Right ventricle myocardium superior (tissue), 1 donor: ENCODE measurements around the gene CELF5. TPM values are rescaled to one million over a fixed set of nuclear protein-coding genes. Genes with fewer than 3 reads are reported as not detected.
"Not testable (repeated sequence)": the region's sequence is repeated elsewhere in the genome, so short reads cannot be mapped to it uniquely, and the experiment has no call there.

ENCODE experiments used
- ATAC-seq: fragments of 200-7000 bp; cut with Tn5 transposase; one replicate; pipeline ENCODE4 v1.9.1; 2020; ENCODE audit warnings: mild to moderate bottlenecking; ENCODE audit not compliant: poor library complexity
- DNase-seq: peaks from one replicate; pipeline ENCODE4 v3.0.0-alpha.2; 2020
- intact Hi-C: fragments of 100-400 bp; cut with DNase I; formaldehyde crosslinking; loops from one replicate; pipeline ENCODE4 v1.11.2; 2022
- total RNA-seq: library from RNA; stranded (reverse); fragmentation: NEBNext Ultra II Directional; extraction: Animal tissue kit (Norgen Biotek cat#: 25700); gene quantifications from one replicate; pipeline ENCODE4 v1.2.1, GENCODE V29; 2021
- donor health status: DM: no; HTN: yes; CAD: no; lungs with severe emphysema.

The CELF5 gene
- total RNA-seq, 1 donor from 2014 or later = not detected

DNA sequence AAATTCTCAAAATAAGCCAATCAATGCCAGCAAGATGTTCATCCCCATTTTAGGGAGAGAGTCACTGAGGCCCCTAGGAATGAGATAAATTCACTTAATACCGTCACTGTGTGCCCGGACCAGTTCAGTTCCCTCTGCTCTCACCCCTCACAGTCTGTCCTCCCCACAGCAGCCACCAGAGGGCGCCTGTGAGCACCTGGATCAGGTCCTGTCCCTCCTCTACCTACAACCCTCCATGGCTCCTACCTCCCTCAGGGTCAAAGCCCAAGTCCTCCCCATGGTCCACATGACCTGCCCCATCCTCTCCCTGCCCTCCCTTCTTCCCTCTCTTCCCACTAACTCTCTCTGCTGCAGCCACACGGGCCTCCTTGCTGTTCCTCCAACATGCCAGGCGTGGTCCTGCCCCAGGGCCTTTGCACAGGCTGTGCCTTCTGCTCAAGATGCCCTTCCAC, 100.0 kb downstream of the CELF5 start:
- peak; percentile 34 for ATAC-seq
- peak; percentile 70 for DNase-seq
- intact Hi-C loops = no loop called here

- ATAC-seq (no peak), DNase-seq (no peak)
- intact Hi-C loops = loop anchor here (5.0 kb wide), 2 partner anchors 107 to 147 kb away; no protein-coding TSS in a partner anchor
Measured at GRCh38 chr19:3325451-3325850, 101.0 kb downstream of the CELF5 start.

- DNase-seq (no peak), ATAC-seq (no peak)
- intact Hi-C loops = loop anchor here (5.0 kb wide), 2 partner anchors 104 to 144 kb away; no protein-coding TSS in a partner anchor
Measured at GRCh38 chr19:3328743-3329142, 104.3 kb downstream of the CELF5 start.

DNA sequence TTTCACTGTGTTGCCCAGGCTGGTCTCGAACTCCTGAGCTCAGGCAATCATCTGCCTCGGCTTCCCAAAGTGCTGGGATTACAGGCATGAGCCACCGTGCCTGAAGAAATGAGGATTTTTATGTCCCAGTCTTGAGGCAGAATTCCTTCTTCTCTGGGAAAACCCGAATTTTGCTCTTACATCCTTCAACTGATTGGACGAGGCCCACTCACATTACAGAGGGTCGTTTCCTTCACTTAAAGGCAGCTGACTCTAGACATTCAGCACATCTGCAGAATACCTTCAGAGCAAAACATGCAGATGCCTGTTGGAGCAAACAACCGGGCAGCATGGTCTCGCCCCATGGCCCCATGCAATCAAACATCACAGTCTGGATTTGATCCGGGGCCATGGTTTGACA, 105.6 kb downstream of the CELF5 start:
- no peak for ATAC-seq
- no peak for DNase-seq
- intact Hi-C loops = no loop called here

DNA sequence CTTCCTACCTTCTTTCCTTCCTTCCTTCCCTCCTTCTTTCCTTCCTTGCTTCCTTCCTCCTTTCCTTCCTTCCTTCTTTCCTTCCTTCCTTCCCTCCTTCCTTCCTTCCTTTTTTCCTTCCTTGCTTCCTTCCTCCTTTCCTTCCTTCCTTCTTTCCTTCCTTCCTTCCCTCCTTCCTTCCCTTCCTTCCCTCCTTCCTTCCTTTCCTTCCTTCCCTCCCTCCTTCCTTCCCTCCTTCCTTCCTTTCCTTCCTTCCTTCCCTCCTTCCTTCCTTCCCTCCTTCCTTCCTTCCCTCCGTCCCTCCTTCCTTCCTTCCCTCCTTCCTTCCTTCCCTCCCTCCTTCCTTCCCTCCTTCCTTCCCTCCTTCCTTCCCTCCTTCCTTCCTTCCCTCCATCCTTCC, 107.8 kb downstream of the CELF5 start:
- intact Hi-C loops, DNase-seq, ATAC-seq: not testable (repeated sequence)

DNA sequence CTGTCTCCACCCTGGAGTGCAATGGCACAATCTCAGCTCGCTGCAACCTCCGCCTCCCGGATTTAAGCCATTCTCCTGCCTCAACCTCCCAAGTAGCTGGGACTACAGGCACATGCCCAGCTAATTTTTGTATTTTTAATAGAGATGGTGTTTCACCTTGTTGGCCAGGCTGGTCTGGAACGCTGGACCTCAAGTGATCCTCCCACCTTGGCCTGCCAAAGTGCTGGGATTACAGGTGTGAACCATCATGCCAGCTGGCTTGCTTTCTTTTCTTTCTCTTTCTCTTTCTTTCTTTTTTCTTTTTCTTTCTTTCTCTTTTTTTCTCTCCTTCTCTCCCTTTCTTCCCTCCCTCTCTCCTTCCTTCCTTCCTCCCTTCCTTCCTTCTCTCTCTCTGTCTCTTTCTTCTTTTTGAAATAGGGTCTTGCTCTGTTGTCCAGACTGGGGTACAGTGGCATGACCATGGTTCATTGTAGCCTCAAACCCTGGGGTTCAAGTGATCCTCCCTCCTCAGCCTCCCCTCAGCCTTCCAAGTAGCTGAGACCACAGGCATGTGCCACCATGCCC, 108.6 kb downstream of the CELF5 start:
- ATAC-seq = no peak
- intact Hi-C loops = no loop called here
- peak; percentile 8 for DNase-seq

- intact Hi-C loops = no loop called here
- peak; percentile 29 for DNase-seq
- no peak for ATAC-seq
Measured at GRCh38 chr19:3333662-3334061, 109.2 kb downstream of the CELF5 start.

DNA sequence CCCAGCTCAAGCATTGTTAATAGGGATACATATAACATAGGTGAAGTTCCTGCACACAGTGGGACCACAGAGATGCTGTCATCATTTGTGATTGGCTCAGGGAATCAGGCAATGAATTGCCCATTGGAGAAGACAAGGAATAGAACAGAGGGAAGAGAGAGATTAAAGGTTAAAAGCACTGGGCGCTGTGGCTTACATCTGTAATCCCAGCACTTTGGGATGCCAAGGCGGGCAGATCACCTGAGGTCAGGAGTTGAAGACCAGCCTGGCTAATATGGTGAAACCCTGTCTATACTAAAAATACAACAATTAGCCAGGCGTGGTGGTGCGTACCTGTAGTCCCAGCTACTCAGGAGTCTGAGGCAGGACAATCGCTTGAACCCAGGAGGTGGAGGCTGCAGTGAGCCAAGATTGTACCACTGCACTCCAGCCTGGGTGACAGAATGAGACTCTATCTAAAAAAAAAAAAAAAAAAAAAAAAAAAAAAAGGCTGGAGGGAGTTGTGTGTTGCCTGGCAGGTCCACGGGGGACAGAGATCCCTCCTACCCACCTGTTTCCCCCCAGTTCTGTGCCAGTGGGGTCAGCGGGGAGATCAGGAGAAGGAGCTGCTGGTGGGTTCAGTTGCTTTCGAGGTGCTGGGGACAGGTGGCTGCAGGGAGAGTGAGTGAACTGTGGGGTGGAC, 110.4 kb downstream of the CELF5 start:
- intact Hi-C loops, ATAC-seq: not testable (repeated sequence)
- peak; percentile 19 for DNase-seq

DNA sequence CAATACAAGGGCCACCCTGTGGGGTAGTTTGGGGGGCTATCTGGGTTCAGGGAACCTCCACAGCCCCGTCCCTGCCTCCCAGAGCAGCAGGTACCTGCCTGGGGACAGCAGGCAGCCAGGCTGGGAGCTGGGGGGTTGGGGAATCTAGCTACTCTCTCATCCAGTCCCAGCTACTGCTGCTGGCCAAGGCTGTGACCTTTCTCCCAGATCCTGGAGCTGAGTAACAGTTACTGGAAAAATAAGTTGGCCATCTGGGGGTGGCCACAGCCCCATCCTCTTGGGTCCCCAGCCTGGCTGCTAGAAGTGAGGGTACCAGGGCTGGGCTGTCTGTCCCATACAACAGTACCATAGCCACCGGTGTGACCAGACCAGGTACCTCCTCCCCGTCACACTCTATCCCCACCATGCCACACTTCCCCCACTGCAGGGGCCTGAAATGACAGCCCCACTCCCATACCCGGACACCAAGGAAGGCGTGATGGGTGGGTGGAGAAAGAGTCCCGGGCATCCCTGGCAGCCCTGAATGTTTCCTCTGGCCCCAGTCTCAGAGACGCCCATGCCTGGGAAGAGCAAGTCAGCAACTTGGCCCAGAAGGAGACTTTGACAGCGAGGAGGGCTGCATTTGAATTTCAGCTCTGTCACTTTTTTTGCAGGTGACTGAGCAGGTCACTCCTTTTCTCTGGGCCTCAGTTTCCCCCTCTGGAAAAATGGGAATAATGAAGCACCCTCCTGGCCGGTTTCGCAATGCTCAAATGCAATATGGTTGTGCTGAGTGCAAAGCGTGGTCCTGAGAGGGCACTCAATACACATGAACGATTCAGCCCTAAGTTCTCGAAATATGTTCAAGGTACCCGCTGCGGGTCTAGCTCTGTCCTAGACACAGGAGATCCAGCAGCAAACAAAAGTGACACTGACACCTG, 111.2 kb downstream of the CELF5 start:
- DNase-seq = peak; percentile 80
- intact Hi-C loops = no loop called here
- peak; percentile 67 for ATAC-seq

GRCh38 chr19:3336351-3336679, 111.9 kb downstream of the CELF5 start:
- DNase-seq = no peak
- ATAC-seq = peak; percentile 75
- intact Hi-C loops = no loop called here

DNA sequence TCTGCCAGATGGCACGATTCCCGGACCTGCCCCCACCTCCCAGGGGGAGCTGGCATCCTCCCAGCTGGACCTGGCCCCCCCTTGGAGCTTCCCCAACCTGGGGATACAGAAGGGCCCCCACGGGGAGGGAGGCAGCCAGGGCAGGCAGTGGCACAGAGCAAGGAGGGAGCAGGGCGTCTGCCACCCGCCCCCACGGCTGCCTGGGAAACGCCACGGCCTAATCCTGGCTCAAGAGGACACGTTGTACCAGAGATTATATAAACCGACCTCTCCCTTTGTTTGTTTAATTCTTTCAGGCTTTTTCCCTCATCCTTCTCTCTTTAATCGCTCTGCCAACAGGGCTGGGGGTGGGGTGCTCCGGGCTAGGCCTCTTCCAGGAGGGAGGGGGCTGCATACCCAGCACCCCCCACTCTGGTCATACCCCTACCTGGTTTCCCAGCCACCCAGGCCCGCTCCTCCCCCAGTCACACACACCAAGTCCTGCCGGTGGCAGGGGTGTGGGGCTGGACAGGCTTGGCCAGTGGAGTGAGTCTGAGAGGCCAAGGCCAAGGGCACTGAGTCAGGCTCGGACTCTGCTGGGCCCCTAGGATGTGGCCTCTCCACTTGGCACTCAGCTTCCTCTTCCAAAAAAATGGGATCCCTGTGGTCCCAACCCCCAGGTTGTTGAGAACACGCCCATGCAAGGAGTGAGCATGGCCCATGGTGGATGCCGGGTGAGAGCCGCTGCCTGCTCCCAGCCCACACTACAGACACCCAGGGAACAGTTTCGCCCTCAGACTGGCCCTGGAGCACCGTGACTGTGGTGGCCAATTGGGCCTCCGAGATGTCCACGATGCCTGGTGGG, 112.4 kb downstream of the CELF5 start:
- intact Hi-C loops = no loop called here
- DNase-seq = peak; percentile 92
- peak; percentile 93 for ATAC-seq

DNA sequence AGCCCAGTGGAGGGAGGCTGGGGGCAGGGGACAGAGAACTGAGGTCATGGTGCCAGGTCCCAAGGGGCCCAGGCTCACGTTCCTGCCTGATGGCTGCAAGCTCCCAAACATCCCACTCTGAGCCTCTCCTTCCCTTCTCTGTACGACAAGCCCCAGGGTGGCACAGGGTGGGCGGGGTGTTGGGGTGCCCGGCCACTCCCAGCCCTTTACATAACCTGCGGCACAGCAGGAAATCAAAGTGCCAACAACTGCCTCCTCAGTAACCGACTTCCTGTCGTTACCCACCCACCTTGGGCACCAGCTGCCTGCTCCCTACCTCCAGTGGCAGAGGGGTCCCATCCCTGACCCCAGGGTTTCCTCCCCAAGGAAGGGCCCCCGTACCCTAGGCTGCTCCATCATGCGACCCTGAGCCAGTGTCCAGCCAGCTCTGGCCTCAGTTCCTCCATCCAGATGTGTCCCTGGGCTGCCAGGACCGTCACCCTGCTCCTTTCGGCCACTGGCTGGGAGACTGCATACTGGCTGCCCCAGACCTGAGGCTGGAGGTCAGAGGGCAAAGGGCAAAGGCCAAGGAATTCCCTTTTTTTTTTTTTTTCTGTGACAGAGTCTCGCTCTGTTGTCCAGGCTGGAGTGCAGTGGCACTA, 114.2 kb downstream of the CELF5 start:
- DNase-seq (peak; percentile 63), ATAC-seq (no peak)
- intact Hi-C loops = no loop called here

DNA sequence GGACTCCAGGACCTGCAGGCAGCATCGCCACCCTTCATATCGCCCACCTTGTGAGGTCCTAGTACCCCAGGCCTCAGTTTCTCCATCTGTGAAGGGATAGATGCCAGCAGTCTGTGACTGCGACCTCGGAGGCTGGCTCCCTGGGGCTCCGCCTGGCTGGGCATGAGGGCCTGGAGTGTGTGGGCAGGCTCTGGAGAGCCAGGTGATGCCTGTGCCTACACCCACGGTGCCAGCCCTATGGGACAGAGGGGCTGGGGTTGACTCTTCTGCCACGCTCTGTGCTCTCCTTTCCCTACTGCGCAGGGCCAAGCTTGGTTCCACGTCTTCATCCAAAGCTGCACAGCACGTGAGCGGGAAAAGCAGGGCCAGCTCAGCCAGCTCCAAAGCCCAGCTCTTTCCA, 115.9 kb downstream of the CELF5 start:
- intact Hi-C loops = no loop called here
- no peak for DNase-seq
- ATAC-seq = no peak

GRCh38 chr19:3342246-3342645, 117.8 kb downstream of the CELF5 start:
- ATAC-seq = no peak
- intact Hi-C loops = no loop called here
- no peak for DNase-seq

DNA sequence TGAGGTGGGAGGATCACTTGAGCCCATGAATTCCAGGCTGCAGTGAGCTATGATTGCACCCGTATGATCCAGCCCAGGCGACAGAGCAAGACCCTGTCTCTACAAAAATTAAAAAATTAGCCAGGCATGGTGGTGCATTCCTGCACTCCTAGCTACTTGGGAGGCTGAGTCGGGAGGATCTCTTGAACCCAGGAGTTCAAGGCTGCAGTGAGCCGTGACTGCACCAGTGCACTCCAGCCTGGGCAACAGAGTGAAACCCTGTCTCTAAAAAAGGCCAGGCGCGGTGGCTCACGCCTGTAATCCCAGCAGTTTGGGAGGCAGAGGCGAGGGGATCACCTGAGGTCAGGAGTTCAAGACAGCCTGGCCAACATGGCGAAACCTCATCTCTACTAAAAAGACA, 118.5 kb downstream of the CELF5 start:
- ATAC-seq, DNase-seq, intact Hi-C loops: not testable (repeated sequence)

DNA sequence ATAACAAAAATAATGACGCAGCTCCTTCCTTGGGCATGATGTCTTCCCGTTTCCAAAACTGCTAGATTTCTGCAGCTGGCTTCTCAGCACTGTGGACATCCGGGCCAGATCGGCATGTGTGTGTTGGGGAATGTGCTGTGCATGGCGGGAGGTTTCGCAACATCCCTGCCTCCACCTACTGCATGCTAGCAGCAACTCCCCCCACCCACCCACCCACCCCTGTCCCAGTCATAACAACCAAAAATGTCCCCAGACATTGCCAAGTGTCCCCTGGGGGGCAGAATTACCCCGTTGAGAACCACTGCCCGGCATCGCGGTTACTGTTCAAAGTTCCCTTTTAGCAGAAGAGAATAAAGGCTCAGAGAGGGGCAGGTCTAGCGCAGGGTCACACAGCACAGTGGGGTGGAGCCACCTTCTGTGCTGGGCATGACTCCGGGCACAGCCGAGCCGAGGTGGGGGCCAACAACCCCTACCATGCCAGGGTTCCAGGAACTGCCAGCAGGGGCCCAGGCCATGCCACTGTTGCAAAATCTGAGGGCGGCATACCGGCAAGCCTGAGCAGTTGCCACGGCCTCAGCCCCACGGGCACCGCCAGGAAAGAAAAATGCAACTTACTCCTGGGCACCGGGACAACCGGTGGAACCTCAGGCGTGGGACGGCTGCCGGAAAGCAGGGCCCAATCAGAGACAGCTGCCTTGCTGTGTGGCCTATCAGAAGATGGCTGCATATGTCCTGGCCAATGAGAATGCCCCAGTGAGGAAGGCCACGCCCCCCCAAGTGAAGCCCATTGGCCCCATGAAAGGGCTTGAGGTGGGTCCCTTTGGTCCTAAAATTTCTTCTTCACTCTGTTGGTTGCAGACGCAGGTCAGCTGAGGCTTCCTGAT, 119.4 kb downstream of the CELF5 start:
- ATAC-seq (peak; percentile 78), DNase-seq (peak; percentile 91)
- intact Hi-C loops = no loop called here
